Fibroblast of lung (primary cell): ENCODE data around the gene EQTN.

Source experiments
- EZH2 ChIP-seq: IDR thresholded peaks from 2 replicates; pipeline ENCODE4 v1.5.1; 2012; ENCODE audit warnings: low read length, control low read depth, mild to moderate bottlenecking; ENCODE audit errors: missing control alignments
- TF ChIP-seq, protein P1 (sequence below), 2 donors: IDR thresholded peaks in 1 of 2; conservative IDR thresholded peaks in 1 of 2; 1 replicate in 1 of 2; 2 replicates in 1 of 2; pipeline ENCODE4 v1.5.1; 2011 to 2012; ENCODE audit warnings: low read length in 2 of 2, control low read depth in 1 of 2, inconsistent platforms in 1 of 2, low read depth in 1 of 2, mild to moderate bottlenecking in 1 of 2

GRCh38 chr9:27292659-27293405 lies 4.1 kb downstream of the EQTN start:
- TF ChIP-seq, protein P1, sequence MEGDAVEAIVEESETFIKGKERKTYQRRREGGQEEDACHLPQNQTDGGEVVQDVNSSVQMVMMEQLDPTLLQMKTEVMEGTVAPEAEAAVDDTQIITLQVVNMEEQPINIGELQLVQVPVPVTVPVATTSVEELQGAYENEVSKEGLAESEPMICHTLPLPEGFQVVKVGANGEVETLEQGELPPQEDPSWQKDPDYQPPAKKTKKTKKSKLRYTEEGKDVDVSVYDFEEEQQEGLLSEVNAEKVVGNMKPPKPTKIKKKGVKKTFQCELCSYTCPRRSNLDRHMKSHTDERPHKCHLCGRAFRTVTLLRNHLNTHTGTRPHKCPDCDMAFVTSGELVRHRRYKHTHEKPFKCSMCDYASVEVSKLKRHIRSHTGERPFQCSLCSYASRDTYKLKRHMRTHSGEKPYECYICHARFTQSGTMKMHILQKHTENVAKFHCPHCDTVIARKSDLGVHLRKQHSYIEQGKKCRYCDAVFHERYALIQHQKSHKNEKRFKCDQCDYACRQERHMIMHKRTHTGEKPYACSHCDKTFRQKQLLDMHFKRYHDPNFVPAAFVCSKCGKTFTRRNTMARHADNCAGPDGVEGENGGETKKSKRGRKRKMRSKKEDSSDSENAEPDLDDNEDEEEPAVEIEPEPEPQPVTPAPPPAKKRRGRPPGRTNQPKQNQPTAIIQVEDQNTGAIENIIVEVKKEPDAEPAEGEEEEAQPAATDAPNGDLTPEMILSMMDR (conservative IDR thresholded peaks at IDR 0.05 in 1 of 2, IDR thresholded peaks at IDR 0.05 in 1 of 2; ENCODE audit: low read depth in 1 of 2, low read length in 2 of 2): no peak
- no peak for TF ChIP-seq EZH2
